ENCODE data around the gene CEP112. TPM values are rescaled to one million over a fixed set of nuclear protein-coding genes. Genes with fewer than 3 reads are reported as not detected.

CEP112 gene
- total and polyA plus RNA-seq, 2 of the 13 experiments (the other 11 are each of a cell fraction or from before 2014, with no cell fraction given): 1.2 to 3.4 TPM

DNA sequence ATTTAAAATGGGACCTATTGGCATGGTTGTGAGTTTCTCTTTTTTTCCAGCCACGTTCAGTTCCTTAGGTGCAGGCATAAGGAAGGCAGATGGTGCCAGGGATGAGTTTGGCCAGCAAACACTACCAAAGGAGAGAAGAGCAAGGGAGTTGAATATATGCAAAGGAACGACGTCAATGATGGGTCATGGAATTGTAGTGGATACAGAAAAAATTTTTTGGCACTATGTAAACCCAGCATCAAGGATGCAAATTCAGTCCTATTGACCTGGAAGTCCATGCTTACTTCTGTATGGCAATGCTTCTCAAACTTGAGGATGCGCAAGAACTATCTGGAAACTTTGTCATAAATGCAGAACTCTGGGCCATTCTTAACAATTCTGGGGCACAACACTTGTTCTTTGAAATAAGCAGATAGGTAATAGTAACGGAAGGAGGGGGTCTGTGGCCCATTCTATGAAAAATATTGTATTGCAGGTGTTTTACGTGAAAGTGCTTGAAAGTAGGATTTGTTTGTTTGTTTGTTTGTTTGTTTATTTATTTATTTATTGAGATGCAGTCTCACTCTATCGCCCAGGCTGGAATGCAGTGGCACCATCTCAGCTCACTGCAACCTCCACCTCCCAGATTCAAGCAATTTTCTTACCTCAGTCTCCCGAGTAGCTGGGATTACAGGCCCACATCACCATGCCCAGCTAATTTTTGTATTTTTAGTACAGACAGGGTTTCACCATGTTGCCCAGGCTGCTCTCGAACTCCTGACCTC is 19.3 kb upstream of the CEP112 start (continued):
- TF ChIP-seq, protein P1, sequence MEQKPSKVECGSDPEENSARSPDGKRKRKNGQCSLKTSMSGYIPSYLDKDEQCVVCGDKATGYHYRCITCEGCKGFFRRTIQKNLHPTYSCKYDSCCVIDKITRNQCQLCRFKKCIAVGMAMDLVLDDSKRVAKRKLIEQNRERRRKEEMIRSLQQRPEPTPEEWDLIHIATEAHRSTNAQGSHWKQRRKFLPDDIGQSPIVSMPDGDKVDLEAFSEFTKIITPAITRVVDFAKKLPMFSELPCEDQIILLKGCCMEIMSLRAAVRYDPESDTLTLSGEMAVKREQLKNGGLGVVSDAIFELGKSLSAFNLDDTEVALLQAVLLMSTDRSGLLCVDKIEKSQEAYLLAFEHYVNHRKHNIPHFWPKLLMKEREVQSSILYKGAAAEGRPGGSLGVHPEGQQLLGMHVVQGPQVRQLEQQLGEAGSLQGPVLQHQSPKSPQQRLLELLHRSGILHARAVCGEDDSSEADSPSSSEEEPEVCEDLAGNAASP (CRISPR knock-in tag; IDR thresholded peaks at IDR 0.05; ENCODE audit: borderline replicate concordance): peak; percentile 30; the same call in 1 of the 2 replicates
- TF ChIP-seq ZNF572 (CRISPR knock-in tag; IDR thresholded peaks at IDR 0.05) (no peak), JUND (CRISPR knock-in tag; IDR thresholded peaks at IDR 0.05) (no peak), REL (CRISPR knock-in tag; conservative IDR thresholded peaks at IDR 0.05) (no peak), ZFX (CRISPR knock-in tag; IDR thresholded peaks at IDR 0.05; ENCODE audit: low read depth) (no peak), ZNF260 (CRISPR knock-in tag; IDR thresholded peaks at IDR 0.05; ENCODE audit: borderline replicate concordance, low read depth) (no peak), ZNF598 (CRISPR knock-in tag; IDR thresholded peaks at IDR 0.05; ENCODE audit: borderline replicate concordance) (no peak), ASH2L (IDR thresholded peaks at IDR 0.05; ENCODE audit: insufficient read length, low read depth, low read length) (no peak), ARNT (IDR thresholded peaks at IDR 0.05) (no peak), ZFAT (CRISPR knock-in tag; conservative IDR thresholded peaks at IDR 0.05) (no peak), TEAD2 (CRISPR knock-in tag; IDR thresholded peaks at IDR 0.05) (no peak), TRIM24 (CRISPR knock-in tag; IDR thresholded peaks at IDR 0.05) (no peak), SP140L (CRISPR knock-in tag; IDR thresholded peaks at IDR 0.05; ENCODE audit: borderline replicate concordance) (no peak), ATRX (CRISPR knock-in tag; IDR thresholded peaks at IDR 0.05; ENCODE audit: borderline replicate concordance) (no peak), ZNF33B (CRISPR knock-in tag; IDR thresholded peaks at IDR 0.05) (no peak), WIZ (CRISPR knock-in tag; IDR thresholded peaks at IDR 0.05) (no peak), GABPA (IDR thresholded peaks at IDR 0.05; ENCODE audit: low read depth, low read length) (no peak), GABPA (CRISPR knock-in tag; IDR thresholded peaks at IDR 0.05; ENCODE audit: low read depth) (no peak), RFX3 (CRISPR knock-in tag; IDR thresholded peaks at IDR 0.05) (no peak), POLR2AphosphoS5 (IDR thresholded peaks at IDR 0.05; ENCODE audit: low read depth, low read length) (peak; percentile 48), ZC3H13 (CRISPR knock-in tag; IDR thresholded peaks at IDR 0.05) (no peak), ZNF382 (CRISPR knock-in tag; IDR thresholded peaks at IDR 0.05; ENCODE audit: borderline replicate concordance) (no peak)
- TF ChIP-seq, protein P2, sequence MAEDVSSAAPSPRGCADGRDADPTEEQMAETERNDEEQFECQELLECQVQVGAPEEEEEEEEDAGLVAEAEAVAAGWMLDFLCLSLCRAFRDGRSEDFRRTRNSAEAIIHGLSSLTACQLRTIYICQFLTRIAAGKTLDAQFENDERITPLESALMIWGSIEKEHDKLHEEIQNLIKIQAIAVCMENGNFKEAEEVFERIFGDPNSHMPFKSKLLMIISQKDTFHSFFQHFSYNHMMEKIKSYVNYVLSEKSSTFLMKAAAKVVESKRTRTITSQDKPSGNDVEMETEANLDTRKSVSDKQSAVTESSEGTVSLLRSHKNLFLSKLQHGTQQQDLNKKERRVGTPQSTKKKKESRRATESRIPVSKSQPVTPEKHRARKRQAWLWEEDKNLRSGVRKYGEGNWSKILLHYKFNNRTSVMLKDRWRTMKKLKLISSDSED (CRISPR knock-in tag; IDR thresholded peaks at IDR 0.05): 0 out of 2 replicates have a peak, but pooled peaks have one; percentile 26
- TF ChIP-seq, protein P3, sequence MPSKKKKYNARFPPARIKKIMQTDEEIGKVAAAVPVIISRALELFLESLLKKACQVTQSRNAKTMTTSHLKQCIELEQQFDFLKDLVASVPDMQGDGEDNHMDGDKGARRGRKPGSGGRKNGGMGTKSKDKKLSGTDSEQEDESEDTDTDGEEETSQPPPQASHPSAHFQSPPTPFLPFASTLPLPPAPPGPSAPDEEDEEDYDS (CRISPR knock-in tag; IDR thresholded peaks at IDR 0.05): no peak
- TF ChIP-seq, protein P4, sequence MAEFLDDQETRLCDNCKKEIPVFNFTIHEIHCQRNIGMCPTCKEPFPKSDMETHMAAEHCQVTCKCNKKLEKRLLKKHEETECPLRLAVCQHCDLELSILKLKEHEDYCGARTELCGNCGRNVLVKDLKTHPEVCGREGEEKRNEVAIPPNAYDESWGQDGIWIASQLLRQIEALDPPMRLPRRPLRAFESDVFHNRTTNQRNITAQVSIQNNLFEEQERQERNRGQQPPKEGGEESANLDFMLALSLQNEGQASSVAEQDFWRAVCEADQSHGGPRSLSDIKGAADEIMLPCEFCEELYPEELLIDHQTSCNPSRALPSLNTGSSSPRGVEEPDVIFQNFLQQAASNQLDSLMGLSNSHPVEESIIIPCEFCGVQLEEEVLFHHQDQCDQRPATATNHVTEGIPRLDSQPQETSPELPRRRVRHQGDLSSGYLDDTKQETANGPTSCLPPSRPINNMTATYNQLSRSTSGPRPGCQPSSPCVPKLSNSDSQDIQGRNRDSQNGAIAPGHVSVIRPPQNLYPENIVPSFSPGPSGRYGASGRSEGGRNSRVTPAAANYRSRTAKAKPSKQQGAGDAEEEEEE (CRISPR knock-in tag; IDR thresholded peaks at IDR 0.05; ENCODE audit: borderline replicate concordance): no peak
- TF ChIP-seq, protein P5, sequence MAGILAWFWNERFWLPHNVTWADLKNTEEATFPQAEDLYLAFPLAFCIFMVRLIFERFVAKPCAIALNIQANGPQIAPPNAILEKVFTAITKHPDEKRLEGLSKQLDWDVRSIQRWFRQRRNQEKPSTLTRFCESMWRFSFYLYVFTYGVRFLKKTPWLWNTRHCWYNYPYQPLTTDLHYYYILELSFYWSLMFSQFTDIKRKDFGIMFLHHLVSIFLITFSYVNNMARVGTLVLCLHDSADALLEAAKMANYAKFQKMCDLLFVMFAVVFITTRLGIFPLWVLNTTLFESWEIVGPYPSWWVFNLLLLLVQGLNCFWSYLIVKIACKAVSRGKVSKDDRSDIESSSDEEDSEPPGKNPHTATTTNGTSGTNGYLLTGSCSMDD (CRISPR knock-in tag; IDR thresholded peaks at IDR 0.05): no peak

All from HepG2 (cell line).